Liver (tissue), 3 donors: ENCODE data around the gene KLF11.

Source experiments
- EGR1 ChIP-seq, 2 donors: IDR thresholded peaks; 2 replicates each; pipeline ENCODE4 v1.6.1; 2016 to 2018; ENCODE audit warnings: antibody characterized with exemption in 2 of 2, low read depth in 2 of 2
- FOXA1 ChIP-seq: IDR thresholded peaks from 2 replicates; pipeline ENCODE4 v1.6.1; 2016; ENCODE audit warnings: antibody characterized with exemption
- GABPA ChIP-seq, 2 donors: IDR thresholded peaks in 1 of 2; conservative IDR thresholded peaks in 1 of 2; 2 replicates each; pipeline ENCODE4 v1.6.1; 2016; ENCODE audit warnings: antibody characterized with exemption in 2 of 2, mild to moderate bottlenecking in 1 of 2, moderate library complexity in 1 of 2
- HNF4G ChIP-seq: IDR thresholded peaks from 2 replicates; pipeline ENCODE4 v1.6.1; 2016; ENCODE audit warnings: antibody characterized with exemption
- JUND ChIP-seq, 2 donors: IDR thresholded peaks; 2 replicates each; pipeline ENCODE4 v1.6.1; 2016; ENCODE audit warnings: antibody characterized with exemption in 2 of 2
- NR2F2 ChIP-seq: IDR thresholded peaks from 2 replicates; pipeline ENCODE4 v1.6.1; 2016; ENCODE audit warnings: antibody characterized with exemption
- TAF1 ChIP-seq: conservative IDR thresholded peaks from 2 replicates; pipeline ENCODE4 v1.6.1; 2016; ENCODE audit warnings: antibody characterized with exemption, mild to moderate bottlenecking
- YY1 ChIP-seq: IDR thresholded peaks from 2 replicates; pipeline ENCODE4 v1.6.1; 2016; ENCODE audit warnings: antibody characterized with exemption, mild to moderate bottlenecking
- TF ChIP-seq, protein P1 (sequence below): fragments of 150-350 bp; IDR thresholded peaks from 2 replicates; pipeline ENCODE4 v1.5.1; 2017; ENCODE audit warnings: improper control_type of control experiment, low read depth, low read length; ENCODE audit not compliant: missing input control
- TF ChIP-seq, protein P2 (sequence below): IDR thresholded peaks from 2 replicates; pipeline ENCODE4 v1.6.1; 2016; ENCODE audit warnings: antibody characterized with exemption
- TF ChIP-seq, protein P3 (sequence below): IDR thresholded peaks from 2 replicates; pipeline ENCODE4 v1.6.1; 2016; ENCODE audit warnings: antibody characterized with exemption, mild to moderate bottlenecking
- donor health status: healthy.
- donor health status: healthy.

- no peak for TF ChIP-seq JUND (IDR thresholded peaks at IDR 0.05)
- TF ChIP-seq, protein P1, sequence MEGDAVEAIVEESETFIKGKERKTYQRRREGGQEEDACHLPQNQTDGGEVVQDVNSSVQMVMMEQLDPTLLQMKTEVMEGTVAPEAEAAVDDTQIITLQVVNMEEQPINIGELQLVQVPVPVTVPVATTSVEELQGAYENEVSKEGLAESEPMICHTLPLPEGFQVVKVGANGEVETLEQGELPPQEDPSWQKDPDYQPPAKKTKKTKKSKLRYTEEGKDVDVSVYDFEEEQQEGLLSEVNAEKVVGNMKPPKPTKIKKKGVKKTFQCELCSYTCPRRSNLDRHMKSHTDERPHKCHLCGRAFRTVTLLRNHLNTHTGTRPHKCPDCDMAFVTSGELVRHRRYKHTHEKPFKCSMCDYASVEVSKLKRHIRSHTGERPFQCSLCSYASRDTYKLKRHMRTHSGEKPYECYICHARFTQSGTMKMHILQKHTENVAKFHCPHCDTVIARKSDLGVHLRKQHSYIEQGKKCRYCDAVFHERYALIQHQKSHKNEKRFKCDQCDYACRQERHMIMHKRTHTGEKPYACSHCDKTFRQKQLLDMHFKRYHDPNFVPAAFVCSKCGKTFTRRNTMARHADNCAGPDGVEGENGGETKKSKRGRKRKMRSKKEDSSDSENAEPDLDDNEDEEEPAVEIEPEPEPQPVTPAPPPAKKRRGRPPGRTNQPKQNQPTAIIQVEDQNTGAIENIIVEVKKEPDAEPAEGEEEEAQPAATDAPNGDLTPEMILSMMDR: no peak
- no peak for TF ChIP-seq HNF4G
- no peak for TF ChIP-seq EGR1 (IDR thresholded peaks at IDR 0.05; ENCODE audit: low read depth in 2 of 2)
- TF ChIP-seq, protein P2, sequence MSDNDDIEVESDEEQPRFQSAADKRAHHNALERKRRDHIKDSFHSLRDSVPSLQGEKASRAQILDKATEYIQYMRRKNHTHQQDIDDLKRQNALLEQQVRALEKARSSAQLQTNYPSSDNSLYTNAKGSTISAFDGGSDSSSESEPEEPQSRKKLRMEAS: no peak
- no peak for TF ChIP-seq TAF1
- TF ChIP-seq GABPA (IDR thresholded peaks at IDR 0.05 in 1 of 2, conservative IDR thresholded peaks at IDR 0.05 in 1 of 2): no peak
- no peak for TF ChIP-seq FOXA1
- TF ChIP-seq, protein P3, sequence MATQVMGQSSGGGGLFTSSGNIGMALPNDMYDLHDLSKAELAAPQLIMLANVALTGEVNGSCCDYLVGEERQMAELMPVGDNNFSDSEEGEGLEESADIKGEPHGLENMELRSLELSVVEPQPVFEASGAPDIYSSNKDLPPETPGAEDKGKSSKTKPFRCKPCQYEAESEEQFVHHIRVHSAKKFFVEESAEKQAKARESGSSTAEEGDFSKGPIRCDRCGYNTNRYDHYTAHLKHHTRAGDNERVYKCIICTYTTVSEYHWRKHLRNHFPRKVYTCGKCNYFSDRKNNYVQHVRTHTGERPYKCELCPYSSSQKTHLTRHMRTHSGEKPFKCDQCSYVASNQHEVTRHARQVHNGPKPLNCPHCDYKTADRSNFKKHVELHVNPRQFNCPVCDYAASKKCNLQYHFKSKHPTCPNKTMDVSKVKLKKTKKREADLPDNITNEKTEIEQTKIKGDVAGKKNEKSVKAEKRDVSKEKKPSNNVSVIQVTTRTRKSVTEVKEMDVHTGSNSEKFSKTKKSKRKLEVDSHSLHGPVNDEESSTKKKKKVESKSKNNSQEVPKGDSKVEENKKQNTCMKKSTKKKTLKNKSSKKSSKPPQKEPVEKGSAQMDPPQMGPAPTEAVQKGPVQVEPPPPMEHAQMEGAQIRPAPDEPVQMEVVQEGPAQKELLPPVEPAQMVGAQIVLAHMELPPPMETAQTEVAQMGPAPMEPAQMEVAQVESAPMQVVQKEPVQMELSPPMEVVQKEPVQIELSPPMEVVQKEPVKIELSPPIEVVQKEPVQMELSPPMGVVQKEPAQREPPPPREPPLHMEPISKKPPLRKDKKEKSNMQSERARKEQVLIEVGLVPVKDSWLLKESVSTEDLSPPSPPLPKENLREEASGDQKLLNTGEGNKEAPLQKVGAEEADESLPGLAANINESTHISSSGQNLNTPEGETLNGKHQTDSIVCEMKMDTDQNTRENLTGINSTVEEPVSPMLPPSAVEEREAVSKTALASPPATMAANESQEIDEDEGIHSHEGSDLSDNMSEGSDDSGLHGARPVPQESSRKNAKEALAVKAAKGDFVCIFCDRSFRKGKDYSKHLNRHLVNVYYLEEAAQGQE: no peak
- no peak for TF ChIP-seq NR2F2
- no peak for TF ChIP-seq YY1
Observed at GRCh38 chr2:10008809-10009176, 34.6 kb upstream of the KLF11 start.
